GM12872 (cell line): ENCODE data around the gene RGPD6.
"Not testable (repeated sequence)": the region's sequence is repeated elsewhere in the genome, so short reads cannot be mapped to it uniquely, and the experiment has no call there.

ENCODE experiments used
- CTCF ChIP-seq: IDR thresholded peaks from 3 replicates; pipeline ENCODE4 v1.5.1; 2011; ENCODE audit warnings: low read depth, mild to moderate bottlenecking, low read length, moderate library complexity; ENCODE audit not compliant: insufficient read depth

The RGPD6 gene

GRCh38 chr2:110576763-110577416 lies at the start of gene RGPD6:
RGPD6 (minus strand) TSS chr2:110577222; CDS start chr2:110577024, 198 bp downstream.
- not testable (repeated sequence) for TF ChIP-seq CTCF

DNA sequence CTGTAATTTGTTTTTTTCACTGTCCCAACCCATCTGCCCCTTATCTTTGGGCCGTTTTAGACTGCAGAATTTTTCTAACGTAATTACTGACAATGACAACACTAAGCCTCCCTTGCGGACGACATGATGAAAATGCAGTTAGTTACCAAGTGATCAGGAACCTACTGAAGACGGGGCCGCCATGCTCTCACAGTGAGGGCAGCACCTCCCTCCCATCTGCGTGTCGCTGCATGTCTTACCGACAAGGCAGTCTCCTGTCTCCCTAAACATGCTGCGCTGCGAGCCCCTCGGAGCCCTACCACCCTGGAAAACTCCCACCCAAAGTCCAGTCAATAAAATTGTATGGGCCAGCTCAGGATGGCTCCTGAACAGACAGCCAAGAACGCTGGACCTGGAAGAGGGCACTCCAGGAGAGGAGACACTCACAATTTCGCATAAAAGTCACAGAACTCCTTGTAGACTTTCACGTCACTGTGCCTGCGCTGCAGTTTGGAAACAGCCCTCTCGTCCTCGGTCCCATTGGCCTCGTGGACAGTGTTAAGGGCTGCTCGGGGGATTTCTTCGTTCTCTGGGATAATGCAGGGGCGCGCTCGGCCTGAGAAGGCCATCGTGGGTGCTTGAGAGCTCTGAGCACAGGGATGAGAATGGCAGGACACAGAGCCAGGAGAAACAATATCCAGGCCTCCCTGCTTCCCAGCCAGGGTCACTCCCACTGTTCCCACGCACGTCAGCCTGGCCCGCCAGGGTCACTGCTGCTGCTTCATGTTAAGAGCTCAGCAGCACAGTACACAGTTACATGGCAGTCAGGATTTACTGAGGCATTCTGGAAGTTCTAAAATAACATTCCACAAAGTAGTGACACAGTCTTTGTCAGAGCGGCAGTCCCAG lies 104.6 kb downstream of the RGPD6 start, which contains the start of gene LIMS4:
TSS of gene LIMS4 (minus strand) at position 646 of the 888 bp plus-strand sequence. CDS start at position 608, 38 bp downstream.
- TF ChIP-seq CTCF: not testable (repeated sequence)
